Activated CD4-positive, CD25-positive, alpha-beta regulatory T cell treated with anti-CD3 and anti-CD28 coated beads, Interleukin-2, amount 50 U/mL, for 16 hours (primary cell): ENCODE data around the gene DDX6.

Source experiments
- DNase-seq: peaks from one replicate; pipeline ENCODE4 v3.0.0-alpha.2; 2020; ENCODE audit warnings: low read depth, low spot score

The DDX6 gene

DNA sequence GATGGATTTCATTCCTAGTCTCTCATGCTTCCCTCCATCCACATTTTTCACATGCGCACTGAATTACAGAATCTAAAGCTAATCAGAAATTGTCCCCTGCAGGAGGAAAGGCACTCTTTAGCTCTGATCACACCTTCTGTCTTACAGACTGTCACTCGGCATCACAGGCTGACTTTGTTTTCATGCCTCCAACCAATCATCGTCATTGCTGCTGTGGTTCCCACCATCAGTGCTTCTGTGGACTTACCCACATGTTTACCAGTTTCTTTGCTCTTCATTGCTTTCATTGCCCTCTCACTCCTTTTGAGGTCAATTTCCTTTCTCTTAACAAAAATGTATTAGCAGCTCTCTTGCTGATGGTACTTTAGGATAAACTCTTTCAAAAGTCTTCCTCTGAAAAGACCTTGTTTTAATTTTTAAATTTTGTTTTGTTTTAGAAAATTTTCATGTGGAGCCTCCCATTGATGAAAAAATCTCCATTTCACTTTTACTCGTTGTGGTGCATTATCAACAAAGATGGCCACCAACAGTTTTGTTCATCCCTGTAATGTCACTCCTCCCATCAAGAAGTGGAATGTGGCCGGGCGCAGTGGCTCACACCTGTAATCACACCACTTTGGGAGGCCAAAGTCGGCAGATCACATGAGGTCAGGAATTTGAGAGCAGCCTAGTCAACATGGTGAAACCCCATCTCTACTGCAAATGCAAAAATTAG is 91.3 kb downstream of the DDX6 start:
- peak; percentile 39 for DNase-seq
